ENCODE measurements around the gene OR5A1. TPM values are rescaled to one million over a fixed set of nuclear protein-coding genes. Genes with fewer than 3 reads are reported as not detected.

Gene OR5A1
- total RNA-seq, 1 experiment from 2014 or later = not detected

DNA sequence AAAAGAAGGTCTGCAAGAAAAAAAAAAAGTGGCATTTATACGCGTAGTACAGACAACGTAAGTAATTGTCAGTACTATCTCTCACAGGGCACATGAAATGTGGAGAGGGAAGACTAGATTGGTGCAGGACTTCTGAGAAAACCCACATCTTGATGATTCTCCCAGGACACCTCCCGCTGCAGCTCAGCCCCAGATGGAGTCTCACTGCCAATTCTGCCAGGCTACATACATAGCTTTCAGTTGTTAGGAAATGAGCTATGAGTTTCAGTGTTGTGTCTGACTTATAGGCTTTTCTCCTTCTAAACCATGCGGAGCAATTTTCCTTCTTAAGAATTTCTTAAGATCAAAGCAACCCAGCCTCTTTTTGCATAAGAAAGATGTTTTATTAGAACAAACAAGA, 19.7 kb upstream of the OR5A1 start:
- H3K4me1 ChIP-seq (ENCODE audit: insufficient read depth, low read length, poor library complexity, severe bottlenecking) = peaks cover 3% of the 10 kb centered on the region
- no peaks in the 10 kb centered on the region for H3K9me3 ChIP-seq (ENCODE audit: low read depth, low read length, poor library complexity, severe bottlenecking)
- no peak overlapping the region for H3K27ac ChIP-seq (ENCODE audit: low read depth, low read length, poor library complexity, severe bottlenecking)
- no peaks in the 10 kb centered on the region for H3K36me3 ChIP-seq (ENCODE audit: insufficient read depth, low read length, poor library complexity, severe bottlenecking)
- no TSS peak for BruUV-seq (replicated peaks)
- intact Hi-C loops (cut with micrococcal nuclease; ENCODE audit: unreplicated experiment) = no loop called here
- H3K4me3 ChIP-seq (ENCODE audit: low read depth, low read length, poor library complexity, severe bottlenecking) = no peak overlapping the region
- no peak for DNase-seq (ENCODE audit: low spot score)
- no peaks in the 10 kb centered on the region for H3K27me3 ChIP-seq (replicated peaks; ENCODE audit: insufficient read depth, low read depth, low read length, poor library complexity)
- TF ChIP-seq EZH2 (IDR thresholded peaks at IDR 0.05; ENCODE audit: borderline replicate concordance, low read depth, low read length, poor library complexity, severe bottlenecking) = no peak
- CTCF ChIA-PET = no interaction called here
- POLR2A ChIA-PET (ENCODE audit: low non-redundant PET) = no interaction called here

DNA sequence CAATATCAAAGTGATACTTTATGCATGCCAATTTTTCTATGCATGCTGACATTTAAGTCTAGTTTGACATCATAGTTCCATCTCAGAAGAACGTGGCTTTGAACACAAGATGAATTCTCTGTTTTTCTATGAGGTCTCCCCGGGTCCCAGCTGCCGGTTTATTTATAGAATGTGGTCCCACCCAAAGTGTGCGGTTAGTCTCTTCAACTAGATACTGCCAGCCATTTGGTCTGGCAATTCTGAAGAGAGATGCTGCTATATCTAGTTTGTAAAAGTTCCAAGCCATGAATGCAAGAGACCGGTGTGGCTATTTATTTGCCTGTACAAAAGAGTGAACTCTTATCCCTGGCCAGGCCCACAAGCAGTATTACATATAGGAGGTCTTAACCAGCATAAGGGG, 19.2 kb upstream of the OR5A1 start:
- ChIA-PET CTCF (no interaction called here), POLR2A (ENCODE audit: low non-redundant PET) (no interaction called here)
- H3K4me1 ChIP-seq (ENCODE audit: insufficient read depth, low read length, poor library complexity, severe bottlenecking) = peaks cover 3% of the 10 kb centered on the region
- TF ChIP-seq EZH2 (IDR thresholded peaks at IDR 0.05; ENCODE audit: borderline replicate concordance, low read depth, low read length, poor library complexity, severe bottlenecking) = no peak
- TF ChIP-seq, protein P1, sequence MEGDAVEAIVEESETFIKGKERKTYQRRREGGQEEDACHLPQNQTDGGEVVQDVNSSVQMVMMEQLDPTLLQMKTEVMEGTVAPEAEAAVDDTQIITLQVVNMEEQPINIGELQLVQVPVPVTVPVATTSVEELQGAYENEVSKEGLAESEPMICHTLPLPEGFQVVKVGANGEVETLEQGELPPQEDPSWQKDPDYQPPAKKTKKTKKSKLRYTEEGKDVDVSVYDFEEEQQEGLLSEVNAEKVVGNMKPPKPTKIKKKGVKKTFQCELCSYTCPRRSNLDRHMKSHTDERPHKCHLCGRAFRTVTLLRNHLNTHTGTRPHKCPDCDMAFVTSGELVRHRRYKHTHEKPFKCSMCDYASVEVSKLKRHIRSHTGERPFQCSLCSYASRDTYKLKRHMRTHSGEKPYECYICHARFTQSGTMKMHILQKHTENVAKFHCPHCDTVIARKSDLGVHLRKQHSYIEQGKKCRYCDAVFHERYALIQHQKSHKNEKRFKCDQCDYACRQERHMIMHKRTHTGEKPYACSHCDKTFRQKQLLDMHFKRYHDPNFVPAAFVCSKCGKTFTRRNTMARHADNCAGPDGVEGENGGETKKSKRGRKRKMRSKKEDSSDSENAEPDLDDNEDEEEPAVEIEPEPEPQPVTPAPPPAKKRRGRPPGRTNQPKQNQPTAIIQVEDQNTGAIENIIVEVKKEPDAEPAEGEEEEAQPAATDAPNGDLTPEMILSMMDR (conservative IDR thresholded peaks at IDR 0.05; ENCODE audit: low read depth, low read length) = no peak
- no peak overlapping the region for H3K27ac ChIP-seq (ENCODE audit: low read depth, low read length, poor library complexity, severe bottlenecking)
- H3K36me3 ChIP-seq (ENCODE audit: insufficient read depth, low read length, poor library complexity, severe bottlenecking) = no peaks in the 10 kb centered on the region
- no peaks in the 10 kb centered on the region for H3K27me3 ChIP-seq (replicated peaks; ENCODE audit: insufficient read depth, low read depth, low read length, poor library complexity)
- H3K4me3 ChIP-seq (ENCODE audit: low read depth, low read length, poor library complexity, severe bottlenecking) = no peak overlapping the region
- intact Hi-C loops (cut with micrococcal nuclease; ENCODE audit: unreplicated experiment) = no loop called here
- no peak for DNase-seq (ENCODE audit: low spot score)
- no TSS peak for BruUV-seq (replicated peaks)
- H3K9me3 ChIP-seq (ENCODE audit: low read depth, low read length, poor library complexity, severe bottlenecking) = no peaks in the 10 kb centered on the region

DNA sequence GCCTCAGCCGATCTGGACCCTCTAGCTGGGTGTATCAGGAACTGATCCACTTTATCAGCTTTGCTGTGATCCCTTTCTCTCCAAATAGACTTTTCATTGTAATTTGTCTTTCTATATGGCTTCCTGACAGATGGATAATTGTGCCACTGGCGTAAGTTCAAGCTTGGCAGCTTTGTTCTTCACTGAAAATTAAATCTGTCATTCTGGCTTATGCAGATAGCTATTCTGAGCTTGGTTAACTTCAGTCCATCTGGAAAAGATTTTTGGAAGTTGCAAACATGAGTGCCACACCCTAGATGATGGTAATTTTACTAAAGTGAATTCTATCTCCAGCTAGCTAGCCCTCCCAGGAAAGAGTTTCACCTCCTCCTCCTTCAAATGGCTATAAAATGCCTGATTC, 18.1 kb upstream of the OR5A1 start:
- POLR2A ChIA-PET (ENCODE audit: low non-redundant PET) = no interaction called here
- TF ChIP-seq, protein P1 (conservative IDR thresholded peaks at IDR 0.05; ENCODE audit: low read depth, low read length) = no peak
- TF ChIP-seq EZH2 (IDR thresholded peaks at IDR 0.05; ENCODE audit: borderline replicate concordance, low read depth, low read length, poor library complexity, severe bottlenecking) = no peak
- peak; percentile 11 for DNase-seq (ENCODE audit: low spot score)
- no peak overlapping the region for H3K4me3 ChIP-seq (ENCODE audit: low read depth, low read length, poor library complexity, severe bottlenecking)
- peaks cover 3% of the 10 kb centered on the region for H3K4me1 ChIP-seq (ENCODE audit: insufficient read depth, low read length, poor library complexity, severe bottlenecking)
- no peaks in the 10 kb centered on the region for H3K27me3 ChIP-seq (replicated peaks; ENCODE audit: insufficient read depth, low read depth, low read length, poor library complexity)
- H3K9me3 ChIP-seq (ENCODE audit: low read depth, low read length, poor library complexity, severe bottlenecking) = no peaks in the 10 kb centered on the region
- CTCF ChIA-PET = no interaction called here
- no peaks in the 10 kb centered on the region for H3K36me3 ChIP-seq (ENCODE audit: insufficient read depth, low read length, poor library complexity, severe bottlenecking)
- BruUV-seq (replicated peaks) = no TSS peak
- H3K27ac ChIP-seq (ENCODE audit: low read depth, low read length, poor library complexity, severe bottlenecking) = no peak overlapping the region
- intact Hi-C loops (cut with micrococcal nuclease; ENCODE audit: unreplicated experiment) = no loop called here

DNA sequence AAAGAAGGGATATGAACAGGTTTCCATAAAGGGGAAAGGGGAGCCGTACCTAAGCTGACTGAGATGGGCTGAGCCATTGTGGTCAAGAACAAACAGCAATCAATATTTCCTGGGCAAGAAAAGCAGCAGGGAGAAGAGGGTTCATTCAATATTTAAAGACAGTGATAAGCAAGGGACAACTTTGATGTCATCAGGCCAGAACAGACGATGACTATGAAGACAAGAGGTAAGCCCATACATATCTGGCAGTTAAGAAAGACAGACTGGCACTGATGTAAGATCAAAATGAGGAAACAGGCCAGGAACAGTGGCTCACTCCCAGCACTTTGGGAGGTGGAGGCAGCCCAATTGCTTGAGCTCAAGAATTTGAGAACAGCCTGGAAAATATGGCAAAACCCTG, 12.4 kb upstream of the OR5A1 start:
- no peak for DNase-seq (ENCODE audit: low spot score)
- Histone ChIP-seq H3K36me3 (ENCODE audit: insufficient read depth, low read length, poor library complexity, severe bottlenecking) (no peaks in the 10 kb centered on the region), H3K9me3 (ENCODE audit: low read depth, low read length, poor library complexity, severe bottlenecking) (no peaks in the 10 kb centered on the region), H3K27ac (ENCODE audit: low read depth, low read length, poor library complexity, severe bottlenecking) (no peak overlapping the region), H3K4me3 (ENCODE audit: low read depth, low read length, poor library complexity, severe bottlenecking) (no peak overlapping the region), H3K4me1 (ENCODE audit: insufficient read depth, low read length, poor library complexity, severe bottlenecking) (peaks cover 16% of the 10 kb centered on the region), H3K27me3 (replicated peaks; ENCODE audit: insufficient read depth, low read depth, low read length, poor library complexity) (no peaks in the 10 kb centered on the region)
- no TSS peak for BruUV-seq (replicated peaks)
- ChIA-PET CTCF (no interaction called here), POLR2A (ENCODE audit: low non-redundant PET) (no interaction called here)
- TF ChIP-seq EZH2 (IDR thresholded peaks at IDR 0.05; ENCODE audit: borderline replicate concordance, low read depth, low read length, poor library complexity, severe bottlenecking) = no peak
- TF ChIP-seq, protein P1 (conservative IDR thresholded peaks at IDR 0.05; ENCODE audit: low read depth, low read length) = no peak
- intact Hi-C loops (cut with micrococcal nuclease; ENCODE audit: unreplicated experiment) = no loop called here
